ENCODE data around the gene JHY.
A peak's percentile ranks its signal among the peaks of the same experiment; 100 is the strongest.

Gene JHY

GRCh38 chr11:122917311-122917710 lies 34.8 kb downstream of the JHY start:
- H3K4me1 ChIP-seq (ENCODE audit: insufficient read depth, insufficient read length), result peaks cover 2% of the 10 kb centered on the region
- no peak overlapping the region for H3K9ac ChIP-seq (ENCODE audit: insufficient read length, low read depth)
- no peaks in the 10 kb centered on the region for H3K36me3 ChIP-seq (ENCODE audit: insufficient read depth, insufficient read length, low read length)
- no peak for DNase-seq (ENCODE audit: low read depth, low spot score)
- H3K4me3 ChIP-seq (ENCODE audit: insufficient read length, low read depth), result no peak overlapping the region
- no peaks in the 10 kb centered on the region for H3K27me3 ChIP-seq (ENCODE audit: insufficient read depth, insufficient read length)
- no peak for TF ChIP-seq ZNF274 (IDR thresholded peaks at IDR 0.05; ENCODE audit: low read depth, low read length)
- no peak for TF ChIP-seq YY1 (IDR thresholded peaks at IDR 0.05; ENCODE audit: insufficient read depth, insufficient read length)
- TF ChIP-seq SUZ12 (IDR thresholded peaks at IDR 0.05; ENCODE audit: extremely low read depth, insufficient read depth, insufficient read length), result no peak
- H3K9me3 ChIP-seq (ENCODE audit: insufficient read depth, low read length), result no peaks in the 10 kb centered on the region

GRCh38 chr11:122918734-122919133 lies 36.2 kb downstream of the JHY start:
- Histone ChIP-seq H3K9ac (ENCODE audit: insufficient read length, low read depth) (no peak overlapping the region), H3K4me1 (ENCODE audit: insufficient read depth, insufficient read length) (peaks cover 2% of the 10 kb centered on the region), H3K4me3 (ENCODE audit: insufficient read length, low read depth) (no peak overlapping the region), H3K9me3 (ENCODE audit: insufficient read depth, low read length) (no peaks in the 10 kb centered on the region), H3K36me3 (ENCODE audit: insufficient read depth, insufficient read length, low read length) (no peaks in the 10 kb centered on the region), H3K27me3 (ENCODE audit: insufficient read depth, insufficient read length) (no peaks in the 10 kb centered on the region)
- TF ChIP-seq YY1 (IDR thresholded peaks at IDR 0.05; ENCODE audit: insufficient read depth, insufficient read length), result no peak
- TF ChIP-seq ZNF274 (IDR thresholded peaks at IDR 0.05; ENCODE audit: low read depth, low read length), result no peak
- TF ChIP-seq SUZ12 (IDR thresholded peaks at IDR 0.05; ENCODE audit: extremely low read depth, insufficient read depth, insufficient read length), result no peak
- no peak for DNase-seq (ENCODE audit: low read depth, low spot score)

DNA sequence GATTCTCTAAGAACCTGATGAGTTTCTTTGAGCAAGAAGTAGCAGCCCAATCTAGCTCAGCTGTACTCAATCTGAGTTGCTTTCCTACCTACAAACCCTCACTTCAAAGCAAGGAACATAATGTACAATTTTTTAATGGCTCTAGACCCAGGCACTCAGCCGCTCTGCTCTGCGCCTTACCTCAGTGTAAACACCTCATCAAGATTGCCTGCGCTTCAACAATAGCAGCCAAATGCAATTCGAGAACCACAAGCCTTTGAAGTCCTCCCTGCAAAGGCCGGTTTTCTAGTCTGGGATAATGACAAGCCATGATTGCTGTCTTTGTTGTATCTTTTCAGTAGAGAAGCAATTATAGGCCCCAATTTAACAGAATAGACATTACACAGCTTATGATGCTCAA lies 38.0 kb downstream of the JHY start:
- Histone ChIP-seq H3K27me3 (ENCODE audit: insufficient read depth, insufficient read length) (no peaks in the 10 kb centered on the region), H3K4me3 (ENCODE audit: insufficient read length, low read depth) (no peak overlapping the region), H3K36me3 (ENCODE audit: insufficient read depth, insufficient read length, low read length) (no peaks in the 10 kb centered on the region), H3K4me1 (ENCODE audit: insufficient read depth, insufficient read length) (peaks cover 2% of the 10 kb centered on the region), H3K9me3 (ENCODE audit: insufficient read depth, low read length) (no peaks in the 10 kb centered on the region), H3K9ac (ENCODE audit: insufficient read length, low read depth) (no peak overlapping the region)
- no peak for TF ChIP-seq SUZ12 (IDR thresholded peaks at IDR 0.05; ENCODE audit: extremely low read depth, insufficient read depth, insufficient read length)
- TF ChIP-seq ZNF274 (IDR thresholded peaks at IDR 0.05; ENCODE audit: low read depth, low read length), result no peak
- no peak for TF ChIP-seq YY1 (IDR thresholded peaks at IDR 0.05; ENCODE audit: insufficient read depth, insufficient read length)
- peak; percentile 43 for DNase-seq (ENCODE audit: low read depth, low spot score)

- no peak for DNase-seq (ENCODE audit: low read depth, low spot score)
- Histone ChIP-seq H3K4me3 (ENCODE audit: insufficient read length, low read depth) (no peak overlapping the region), H3K9ac (ENCODE audit: insufficient read length, low read depth) (no peak overlapping the region), H3K27me3 (ENCODE audit: insufficient read depth, insufficient read length) (no peaks in the 10 kb centered on the region), H3K36me3 (ENCODE audit: insufficient read depth, insufficient read length, low read length) (no peaks in the 10 kb centered on the region), H3K4me1 (ENCODE audit: insufficient read depth, insufficient read length) (peaks cover 2% of the 10 kb centered on the region), H3K9me3 (ENCODE audit: insufficient read depth, low read length) (no peaks in the 10 kb centered on the region)
- TF ChIP-seq SUZ12 (IDR thresholded peaks at IDR 0.05; ENCODE audit: extremely low read depth, insufficient read depth, insufficient read length) (no peak), ZNF274 (IDR thresholded peaks at IDR 0.05; ENCODE audit: low read depth, low read length) (no peak), YY1 (IDR thresholded peaks at IDR 0.05; ENCODE audit: insufficient read depth, insufficient read length) (no peak)
Measured at GRCh38 chr11:122922893-122923292, 40.3 kb downstream of the JHY start.

- Histone ChIP-seq H3K9me3 (ENCODE audit: insufficient read depth, low read length) (no peaks in the 10 kb centered on the region), H3K4me3 (ENCODE audit: insufficient read length, low read depth) (no peak overlapping the region), H3K27me3 (ENCODE audit: insufficient read depth, insufficient read length) (no peaks in the 10 kb centered on the region), H3K9ac (ENCODE audit: insufficient read length, low read depth) (no peak overlapping the region), H3K4me1 (ENCODE audit: insufficient read depth, insufficient read length) (peaks cover 2% of the 10 kb centered on the region), H3K36me3 (ENCODE audit: insufficient read depth, insufficient read length, low read length) (no peaks in the 10 kb centered on the region)
- TF ChIP-seq ZNF274 (IDR thresholded peaks at IDR 0.05; ENCODE audit: low read depth, low read length), result no peak
- TF ChIP-seq YY1 (IDR thresholded peaks at IDR 0.05; ENCODE audit: insufficient read depth, insufficient read length), result no peak
- TF ChIP-seq SUZ12 (IDR thresholded peaks at IDR 0.05; ENCODE audit: extremely low read depth, insufficient read depth, insufficient read length), result no peak
- no peak for DNase-seq (ENCODE audit: low read depth, low spot score)
Measured at GRCh38 chr11:122923302-122923701, 40.7 kb downstream of the JHY start.

- Histone ChIP-seq H3K9ac (ENCODE audit: insufficient read length, low read depth) (no peak overlapping the region), H3K27me3 (ENCODE audit: insufficient read depth, insufficient read length) (no peaks in the 10 kb centered on the region), H3K36me3 (ENCODE audit: insufficient read depth, insufficient read length, low read length) (no peaks in the 10 kb centered on the region), H3K4me1 (ENCODE audit: insufficient read depth, insufficient read length) (no peaks in the 10 kb centered on the region), H3K4me3 (ENCODE audit: insufficient read length, low read depth) (no peak overlapping the region), H3K9me3 (ENCODE audit: insufficient read depth, low read length) (no peaks in the 10 kb centered on the region)
- TF ChIP-seq ZNF274 (IDR thresholded peaks at IDR 0.05; ENCODE audit: low read depth, low read length), result no peak
- DNase-seq (ENCODE audit: low read depth, low spot score), result no peak
Measured at GRCh38 chr11:122931510-122931909, 49.0 kb downstream of the JHY start.

DNA sequence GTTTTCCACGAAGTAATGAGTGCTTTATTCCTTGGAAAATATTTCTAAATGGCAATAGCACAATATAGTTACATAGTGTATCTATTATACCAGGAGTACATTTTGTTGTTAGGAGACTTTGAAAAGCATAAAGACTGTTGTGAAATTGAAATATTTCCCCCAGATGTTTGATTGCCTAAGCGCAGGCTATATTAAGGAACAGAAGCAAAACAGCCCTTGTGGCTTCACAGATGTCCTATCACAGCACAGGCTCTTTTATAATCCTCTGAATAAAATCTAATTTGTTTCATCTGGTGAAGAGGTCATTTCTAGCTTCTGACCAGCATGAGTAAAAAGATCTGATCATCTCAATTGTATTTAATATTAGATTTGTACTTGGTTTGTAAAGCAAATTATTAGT lies 50.9 kb downstream of the JHY start:
- H3K9ac ChIP-seq (ENCODE audit: insufficient read length, low read depth), result no peak overlapping the region
- H3K4me1 ChIP-seq (ENCODE audit: insufficient read depth, insufficient read length), result no peaks in the 10 kb centered on the region
- H3K9me3 ChIP-seq (ENCODE audit: insufficient read depth, low read length), result no peaks in the 10 kb centered on the region
- no peak overlapping the region for H3K4me3 ChIP-seq (ENCODE audit: insufficient read length, low read depth)
- H3K36me3 ChIP-seq (ENCODE audit: insufficient read depth, insufficient read length, low read length), result no peaks in the 10 kb centered on the region
- TF ChIP-seq SUZ12 (IDR thresholded peaks at IDR 0.05; ENCODE audit: extremely low read depth, insufficient read depth, insufficient read length), result no peak
- DNase-seq (ENCODE audit: low read depth, low spot score), result no peak
- H3K27me3 ChIP-seq (ENCODE audit: insufficient read depth, insufficient read length), result no peaks in the 10 kb centered on the region

DNA sequence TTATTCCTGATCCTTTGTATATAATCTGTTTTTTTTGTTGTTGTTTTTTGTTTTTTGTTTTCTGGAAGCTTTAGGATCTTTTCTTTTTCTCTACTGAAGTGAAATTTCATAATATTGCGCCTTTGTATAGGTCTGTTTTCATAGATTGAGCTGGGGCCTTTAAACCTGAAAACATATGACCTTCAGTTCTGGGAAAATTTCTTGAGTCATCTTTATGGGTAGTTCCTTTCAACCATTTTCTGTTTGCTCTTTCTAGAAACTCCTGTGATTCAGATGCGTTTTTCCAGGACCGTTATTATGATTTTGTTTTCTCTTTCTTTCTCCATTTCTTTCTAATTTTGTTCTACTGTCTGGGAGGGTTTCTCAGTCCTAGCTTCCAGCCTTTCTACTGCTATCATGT lies 55.4 kb downstream of the JHY start:
- no peaks in the 10 kb centered on the region for H3K4me1 ChIP-seq (ENCODE audit: insufficient read depth, insufficient read length)
- H3K27me3 ChIP-seq (ENCODE audit: insufficient read depth, insufficient read length), result no peaks in the 10 kb centered on the region
- no peak for DNase-seq (ENCODE audit: low read depth, low spot score)
- no peak overlapping the region for H3K9ac ChIP-seq (ENCODE audit: insufficient read length, low read depth)
- no peaks in the 10 kb centered on the region for H3K36me3 ChIP-seq (ENCODE audit: insufficient read depth, insufficient read length, low read length)
- TF ChIP-seq ZNF274 (IDR thresholded peaks at IDR 0.05; ENCODE audit: low read depth, low read length), result no peak
- no peak for TF ChIP-seq YY1 (IDR thresholded peaks at IDR 0.05; ENCODE audit: insufficient read depth, insufficient read length)
- TF ChIP-seq SUZ12 (IDR thresholded peaks at IDR 0.05; ENCODE audit: extremely low read depth, insufficient read depth, insufficient read length), result no peak
- no peaks in the 10 kb centered on the region for H3K9me3 ChIP-seq (ENCODE audit: insufficient read depth, low read length)
- no peak overlapping the region for H3K4me3 ChIP-seq (ENCODE audit: insufficient read length, low read depth)
